ENCODE measurements around the gene TSSK2.

DNA sequence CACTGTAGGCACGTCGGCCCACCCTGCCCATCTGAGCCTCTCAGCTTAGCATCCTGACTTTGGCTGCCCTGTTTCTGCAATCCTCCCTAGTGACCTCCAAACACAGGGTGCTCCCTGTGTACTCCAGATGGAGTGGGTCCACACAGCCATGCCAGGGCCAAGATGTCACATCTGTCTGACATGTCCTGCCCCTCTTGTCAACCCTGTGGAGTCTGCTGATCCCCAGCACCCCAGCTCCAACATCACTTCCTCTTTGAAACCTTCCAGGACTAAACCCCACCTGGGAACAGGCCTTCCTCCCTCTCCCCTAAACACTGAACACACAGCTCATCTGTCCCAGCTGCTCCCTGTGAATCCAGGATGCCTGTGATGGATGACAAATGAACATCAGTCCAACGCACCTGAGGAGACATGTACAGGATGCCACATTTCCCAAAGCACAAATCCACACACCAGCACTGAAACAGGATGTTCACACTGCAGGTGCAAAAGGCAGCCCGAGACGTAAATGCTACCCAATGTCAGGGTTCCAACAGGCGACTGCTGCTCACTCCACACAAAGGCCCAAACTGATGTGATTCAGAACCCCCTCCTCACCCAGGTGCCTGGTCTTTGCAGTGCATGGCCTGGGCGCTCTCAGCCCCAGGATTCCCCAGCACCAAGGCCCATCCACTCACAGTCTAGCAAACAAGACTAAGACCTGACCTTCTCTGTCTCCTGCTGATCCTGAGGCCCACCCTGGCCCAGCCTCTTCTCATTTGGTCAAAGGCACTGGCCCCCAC lies 2.0 kb upstream of the TSSK2 start:
- TF ChIP-seq, protein P1, sequence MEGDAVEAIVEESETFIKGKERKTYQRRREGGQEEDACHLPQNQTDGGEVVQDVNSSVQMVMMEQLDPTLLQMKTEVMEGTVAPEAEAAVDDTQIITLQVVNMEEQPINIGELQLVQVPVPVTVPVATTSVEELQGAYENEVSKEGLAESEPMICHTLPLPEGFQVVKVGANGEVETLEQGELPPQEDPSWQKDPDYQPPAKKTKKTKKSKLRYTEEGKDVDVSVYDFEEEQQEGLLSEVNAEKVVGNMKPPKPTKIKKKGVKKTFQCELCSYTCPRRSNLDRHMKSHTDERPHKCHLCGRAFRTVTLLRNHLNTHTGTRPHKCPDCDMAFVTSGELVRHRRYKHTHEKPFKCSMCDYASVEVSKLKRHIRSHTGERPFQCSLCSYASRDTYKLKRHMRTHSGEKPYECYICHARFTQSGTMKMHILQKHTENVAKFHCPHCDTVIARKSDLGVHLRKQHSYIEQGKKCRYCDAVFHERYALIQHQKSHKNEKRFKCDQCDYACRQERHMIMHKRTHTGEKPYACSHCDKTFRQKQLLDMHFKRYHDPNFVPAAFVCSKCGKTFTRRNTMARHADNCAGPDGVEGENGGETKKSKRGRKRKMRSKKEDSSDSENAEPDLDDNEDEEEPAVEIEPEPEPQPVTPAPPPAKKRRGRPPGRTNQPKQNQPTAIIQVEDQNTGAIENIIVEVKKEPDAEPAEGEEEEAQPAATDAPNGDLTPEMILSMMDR (conservative IDR thresholded peaks at IDR 0.05; ENCODE audit: low read depth in 2 of 2) = no peak
- no peak for TF ChIP-seq STAT1 (IDR thresholded peaks at IDR 0.05; ENCODE audit: unreplicated experiment)
- TF ChIP-seq EZH2phosphoT487 (IDR thresholded peaks at IDR 0.05; ENCODE audit: unreplicated experiment) = no peak
- TF ChIP-seq ZNF331 (CRISPR knock-in tag; IDR thresholded peaks at IDR 0.05; ENCODE audit: low read depth) = no peak
- TF ChIP-seq, protein P2, sequence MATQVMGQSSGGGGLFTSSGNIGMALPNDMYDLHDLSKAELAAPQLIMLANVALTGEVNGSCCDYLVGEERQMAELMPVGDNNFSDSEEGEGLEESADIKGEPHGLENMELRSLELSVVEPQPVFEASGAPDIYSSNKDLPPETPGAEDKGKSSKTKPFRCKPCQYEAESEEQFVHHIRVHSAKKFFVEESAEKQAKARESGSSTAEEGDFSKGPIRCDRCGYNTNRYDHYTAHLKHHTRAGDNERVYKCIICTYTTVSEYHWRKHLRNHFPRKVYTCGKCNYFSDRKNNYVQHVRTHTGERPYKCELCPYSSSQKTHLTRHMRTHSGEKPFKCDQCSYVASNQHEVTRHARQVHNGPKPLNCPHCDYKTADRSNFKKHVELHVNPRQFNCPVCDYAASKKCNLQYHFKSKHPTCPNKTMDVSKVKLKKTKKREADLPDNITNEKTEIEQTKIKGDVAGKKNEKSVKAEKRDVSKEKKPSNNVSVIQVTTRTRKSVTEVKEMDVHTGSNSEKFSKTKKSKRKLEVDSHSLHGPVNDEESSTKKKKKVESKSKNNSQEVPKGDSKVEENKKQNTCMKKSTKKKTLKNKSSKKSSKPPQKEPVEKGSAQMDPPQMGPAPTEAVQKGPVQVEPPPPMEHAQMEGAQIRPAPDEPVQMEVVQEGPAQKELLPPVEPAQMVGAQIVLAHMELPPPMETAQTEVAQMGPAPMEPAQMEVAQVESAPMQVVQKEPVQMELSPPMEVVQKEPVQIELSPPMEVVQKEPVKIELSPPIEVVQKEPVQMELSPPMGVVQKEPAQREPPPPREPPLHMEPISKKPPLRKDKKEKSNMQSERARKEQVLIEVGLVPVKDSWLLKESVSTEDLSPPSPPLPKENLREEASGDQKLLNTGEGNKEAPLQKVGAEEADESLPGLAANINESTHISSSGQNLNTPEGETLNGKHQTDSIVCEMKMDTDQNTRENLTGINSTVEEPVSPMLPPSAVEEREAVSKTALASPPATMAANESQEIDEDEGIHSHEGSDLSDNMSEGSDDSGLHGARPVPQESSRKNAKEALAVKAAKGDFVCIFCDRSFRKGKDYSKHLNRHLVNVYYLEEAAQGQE (IDR thresholded peaks at IDR 0.05; ENCODE audit: unreplicated experiment) = no peak
- TF ChIP-seq POLR2AphosphoS5 (IDR thresholded peaks at IDR 0.05; ENCODE audit: low read depth) = no peak
- TF ChIP-seq JUNB (IDR thresholded peaks at IDR 0.05; ENCODE audit: unreplicated experiment) = no peak
- TF ChIP-seq EZH2 (IDR thresholded peaks at IDR 0.05; ENCODE audit: low read depth, unreplicated experiment) = no peak
- no peak for TF ChIP-seq CREB1 (CRISPR knock-in tag; IDR thresholded peaks at IDR 0.05; ENCODE audit: low read depth)
- TF ChIP-seq ZNF114 (CRISPR knock-in tag; IDR thresholded peaks at IDR 0.05) = no peak
- TF ChIP-seq, protein P3, sequence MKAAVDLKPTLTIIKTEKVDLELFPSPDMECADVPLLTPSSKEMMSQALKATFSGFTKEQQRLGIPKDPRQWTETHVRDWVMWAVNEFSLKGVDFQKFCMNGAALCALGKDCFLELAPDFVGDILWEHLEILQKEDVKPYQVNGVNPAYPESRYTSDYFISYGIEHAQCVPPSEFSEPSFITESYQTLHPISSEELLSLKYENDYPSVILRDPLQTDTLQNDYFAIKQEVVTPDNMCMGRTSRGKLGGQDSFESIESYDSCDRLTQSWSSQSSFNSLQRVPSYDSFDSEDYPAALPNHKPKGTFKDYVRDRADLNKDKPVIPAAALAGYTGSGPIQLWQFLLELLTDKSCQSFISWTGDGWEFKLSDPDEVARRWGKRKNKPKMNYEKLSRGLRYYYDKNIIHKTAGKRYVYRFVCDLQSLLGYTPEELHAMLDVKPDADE (IDR thresholded peaks at IDR 0.05) = no peak
- no peak for TF ChIP-seq NANOG (IDR thresholded peaks at IDR 0.05; ENCODE audit: borderline replicate concordance)
- TF ChIP-seq, protein P4, sequence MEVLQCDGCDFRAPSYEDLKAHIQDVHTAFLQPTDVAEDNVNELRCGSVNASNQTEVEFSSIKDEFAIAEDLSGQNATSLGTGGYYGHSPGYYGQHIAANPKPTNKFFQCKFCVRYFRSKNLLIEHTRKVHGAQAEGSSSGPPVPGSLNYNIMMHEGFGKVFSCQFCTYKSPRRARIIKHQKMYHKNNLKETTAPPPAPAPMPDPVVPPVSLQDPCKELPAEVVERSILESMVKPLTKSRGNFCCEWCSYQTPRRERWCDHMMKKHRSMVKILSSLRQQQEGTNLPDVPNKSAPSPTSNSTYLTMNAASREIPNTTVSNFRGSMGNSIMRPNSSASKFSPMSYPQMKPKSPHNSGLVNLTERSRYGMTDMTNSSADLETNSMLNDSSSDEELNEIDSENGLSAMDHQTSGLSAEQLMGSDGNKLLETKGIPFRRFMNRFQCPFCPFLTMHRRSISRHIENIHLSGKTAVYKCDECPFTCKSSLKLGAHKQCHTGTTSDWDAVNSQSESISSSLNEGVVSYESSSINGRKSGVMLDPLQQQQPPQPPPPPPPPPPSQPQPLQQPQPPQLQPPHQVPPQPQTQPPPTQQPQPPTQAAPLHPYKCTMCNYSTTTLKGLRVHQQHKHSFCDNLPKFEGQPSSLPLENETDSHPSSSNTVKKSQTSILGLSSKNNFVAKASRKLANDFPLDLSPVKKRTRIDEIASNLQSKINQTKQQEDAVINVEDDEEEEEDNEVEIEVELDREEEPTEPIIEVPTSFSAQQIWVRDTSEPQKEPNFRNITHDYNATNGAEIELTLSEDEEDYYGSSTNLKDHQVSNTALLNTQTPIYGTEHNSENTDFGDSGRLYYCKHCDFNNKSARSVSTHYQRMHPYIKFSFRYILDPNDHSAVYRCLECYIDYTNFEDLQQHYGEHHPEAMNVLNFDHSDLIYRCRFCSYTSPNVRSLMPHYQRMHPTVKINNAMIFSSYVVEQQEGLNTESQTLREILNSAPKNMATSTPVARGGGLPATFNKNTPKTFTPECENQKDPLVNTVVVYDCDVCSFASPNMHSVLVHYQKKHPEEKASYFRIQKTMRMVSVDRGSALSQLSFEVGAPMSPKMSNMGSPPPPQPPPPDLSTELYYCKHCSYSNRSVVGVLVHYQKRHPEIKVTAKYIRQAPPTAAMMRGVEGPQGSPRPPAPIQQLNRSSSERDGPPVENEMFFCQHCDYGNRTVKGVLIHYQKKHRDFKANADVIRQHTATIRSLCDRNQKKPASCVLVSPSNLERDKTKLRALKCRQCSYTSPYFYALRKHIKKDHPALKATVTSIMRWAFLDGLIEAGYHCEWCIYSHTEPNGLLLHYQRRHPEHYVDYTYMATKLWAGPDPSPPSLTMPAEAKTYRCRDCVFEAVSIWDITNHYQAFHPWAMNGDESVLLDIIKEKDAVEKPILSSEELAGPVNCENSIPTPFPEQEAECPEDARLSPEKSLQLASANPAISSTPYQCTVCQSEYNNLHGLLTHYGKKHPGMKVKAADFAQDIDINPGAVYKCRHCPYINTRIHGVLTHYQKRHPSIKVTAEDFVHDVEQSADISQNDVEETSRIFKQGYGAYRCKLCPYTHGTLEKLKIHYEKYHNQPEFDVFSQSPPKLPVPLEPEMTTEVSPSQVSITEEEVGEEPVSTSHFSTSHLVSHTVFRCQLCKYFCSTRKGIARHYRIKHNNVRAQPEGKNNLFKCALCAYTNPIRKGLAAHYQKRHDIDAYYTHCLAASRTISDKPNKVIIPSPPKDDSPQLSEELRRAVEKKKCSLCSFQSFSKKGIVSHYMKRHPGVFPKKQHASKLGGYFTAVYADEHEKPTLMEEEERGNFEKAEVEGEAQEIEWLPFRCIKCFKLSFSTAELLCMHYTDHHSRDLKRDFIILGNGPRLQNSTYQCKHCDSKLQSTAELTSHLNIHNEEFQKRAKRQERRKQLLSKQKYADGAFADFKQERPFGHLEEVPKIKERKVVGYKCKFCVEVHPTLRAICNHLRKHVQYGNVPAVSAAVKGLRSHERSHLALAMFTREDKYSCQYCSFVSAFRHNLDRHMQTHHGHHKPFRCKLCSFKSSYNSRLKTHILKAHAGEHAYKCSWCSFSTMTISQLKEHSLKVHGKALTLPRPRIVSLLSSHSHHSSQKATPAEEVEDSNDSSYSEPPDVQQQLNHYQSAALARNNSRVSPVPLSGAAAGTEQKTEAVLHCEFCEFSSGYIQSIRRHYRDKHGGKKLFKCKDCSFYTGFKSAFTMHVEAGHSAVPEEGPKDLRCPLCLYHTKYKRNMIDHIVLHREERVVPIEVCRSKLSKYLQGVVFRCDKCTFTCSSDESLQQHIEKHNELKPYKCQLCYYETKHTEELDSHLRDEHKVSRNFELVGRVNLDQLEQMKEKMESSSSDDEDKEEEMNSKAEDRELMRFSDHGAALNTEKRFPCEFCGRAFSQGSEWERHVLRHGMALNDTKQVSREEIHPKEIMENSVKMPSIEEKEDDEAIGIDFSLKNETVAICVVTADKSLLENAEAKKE (CRISPR knock-in tag; IDR thresholded peaks at IDR 0.05) = no peak

Data from GM23338 (cell line).